ENCODE data around the gene KLF11.

GRCh38 chr2:10033251-10034006 is 9.9 kb upstream of the KLF11 start:
- TF ChIP-seq POLR2A (IDR thresholded peaks at IDR 0.05; ENCODE audit: low read length) (no peak), GATA1 (IDR thresholded peaks at IDR 0.05; ENCODE audit: low read depth, low read length) (no peak)
